Stimulated activated CD4-positive, alpha-beta T cell treated with anti-CD3 and anti-CD28 coated beads, Interleukin-1b, Interleukin-23, amount 100 ng/mL, for 4 hours (primary cell): ENCODE results near the gene OR2G6.
"Not testable (repeated sequence)": the region's sequence is repeated elsewhere in the genome, so short reads cannot be mapped to it uniquely, and the experiment has no call there.

Source experiments
- DNase-seq, 2 donors: peaks; one replicate each; pipeline ENCODE4 v3.0.0-alpha.2; 2020; ENCODE audit warnings: low read depth in 2 of 2

Gene OR2G6

DNA sequence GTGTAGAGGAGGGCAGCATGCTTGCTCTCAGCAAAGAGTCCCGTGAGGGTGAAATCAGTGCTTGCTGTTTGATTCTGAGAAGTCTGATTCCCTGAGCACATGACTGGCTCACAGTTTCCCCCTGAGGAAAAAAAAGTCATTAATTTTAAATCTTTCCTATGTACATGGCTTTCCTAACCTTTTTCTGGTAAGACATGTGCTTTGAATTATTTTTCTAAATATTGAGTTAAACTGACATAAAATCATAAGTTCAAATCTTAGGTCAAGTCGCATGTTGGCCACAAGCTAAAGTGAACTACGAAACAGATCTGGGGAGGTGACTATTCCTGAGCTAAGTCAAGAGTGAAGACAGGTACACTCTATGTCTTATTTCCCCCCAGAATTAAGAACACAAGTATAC is 66.8 kb downstream of the OR2G6 start, which contains the start of gene OR2T34:
TSS of gene OR2T34 (minus strand) at position 101 of the 400 bp plus-strand sequence. CDS start at position 101, 0 bp downstream.
- not testable (repeated sequence) for DNase-seq

DNA sequence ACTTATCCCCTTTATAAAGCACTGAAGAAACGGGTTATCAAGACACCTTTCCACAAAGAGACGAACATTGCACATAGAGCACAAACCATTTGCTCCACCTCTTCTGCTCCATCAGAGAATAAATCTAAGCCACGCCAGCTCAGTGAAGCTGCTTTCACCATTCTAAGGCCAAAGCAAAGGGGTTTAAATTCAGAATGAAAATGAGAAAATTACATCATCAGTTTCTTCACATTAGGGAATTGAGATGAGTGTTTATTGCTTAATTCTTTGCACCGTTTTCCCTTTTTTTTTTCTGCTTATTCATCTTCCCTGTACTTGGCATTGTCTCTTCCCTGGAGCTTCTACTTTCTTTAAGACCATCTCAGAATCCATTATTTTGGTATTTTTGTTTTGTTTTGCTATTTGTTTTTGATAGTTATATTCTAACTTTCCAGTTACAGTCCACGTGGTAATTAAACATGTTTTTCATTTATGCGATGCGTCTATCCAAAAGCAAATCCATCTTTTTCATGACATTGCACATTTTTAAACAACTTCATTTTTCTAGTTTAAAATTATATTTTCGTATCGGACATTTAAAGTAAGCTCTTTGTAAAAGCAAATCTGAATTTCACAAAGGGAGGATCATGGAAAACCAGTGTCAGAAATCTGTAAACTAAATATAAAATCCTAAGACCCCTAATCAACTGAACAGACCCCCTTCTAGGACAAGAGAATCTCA is 68.5 kb downstream of the OR2G6 start:
- DNase-seq: no peak
